SU-DHL-6 (cell line): Measurements from ENCODE around the gene ARHGAP26.

Experiments
- EZH2phosphoT487 ChIP-seq: fragments of 200-600 bp; sonication (generic), shearing (Covaris generic); conservative IDR thresholded peaks from 2 replicates; pipeline ENCODE4 v1.6.1; 2018; ENCODE audit warnings: mild to moderate bottlenecking, antibody characterized with exemption, low read length, moderate library complexity, mixed read lengths
- TF ChIP-seq, protein P1 (sequence below): fragments of 200-600 bp; sonication (generic); IDR thresholded peaks from one replicate; pipeline ENCODE4 v1.5.1; 2017; ENCODE audit warnings: antibody characterized with exemption, mild to moderate bottlenecking, low read length, moderate library complexity; ENCODE audit not compliant: insufficient read depth, poor library complexity, severe bottlenecking

DNA sequence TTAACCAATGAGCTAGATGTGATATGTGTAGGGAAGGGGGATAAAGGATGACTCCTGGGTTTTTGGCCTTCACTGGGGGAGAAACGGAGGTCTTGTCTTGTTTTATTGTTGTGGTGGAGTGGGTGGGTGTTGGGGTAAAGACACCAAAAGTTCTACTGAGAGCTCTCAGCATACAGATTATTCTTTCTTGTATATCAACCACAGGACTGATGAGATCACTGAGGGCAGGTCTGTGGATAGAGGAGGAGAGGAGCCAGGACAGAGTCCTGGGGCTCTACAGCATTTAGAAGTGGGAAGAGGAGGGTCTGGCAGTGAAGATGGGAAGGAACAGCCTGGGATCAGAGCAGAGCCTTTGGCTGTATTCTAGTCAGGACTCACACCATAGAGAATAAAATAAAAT, 310.8 kb downstream of the ARHGAP26 start:
- TF ChIP-seq, protein P1, sequence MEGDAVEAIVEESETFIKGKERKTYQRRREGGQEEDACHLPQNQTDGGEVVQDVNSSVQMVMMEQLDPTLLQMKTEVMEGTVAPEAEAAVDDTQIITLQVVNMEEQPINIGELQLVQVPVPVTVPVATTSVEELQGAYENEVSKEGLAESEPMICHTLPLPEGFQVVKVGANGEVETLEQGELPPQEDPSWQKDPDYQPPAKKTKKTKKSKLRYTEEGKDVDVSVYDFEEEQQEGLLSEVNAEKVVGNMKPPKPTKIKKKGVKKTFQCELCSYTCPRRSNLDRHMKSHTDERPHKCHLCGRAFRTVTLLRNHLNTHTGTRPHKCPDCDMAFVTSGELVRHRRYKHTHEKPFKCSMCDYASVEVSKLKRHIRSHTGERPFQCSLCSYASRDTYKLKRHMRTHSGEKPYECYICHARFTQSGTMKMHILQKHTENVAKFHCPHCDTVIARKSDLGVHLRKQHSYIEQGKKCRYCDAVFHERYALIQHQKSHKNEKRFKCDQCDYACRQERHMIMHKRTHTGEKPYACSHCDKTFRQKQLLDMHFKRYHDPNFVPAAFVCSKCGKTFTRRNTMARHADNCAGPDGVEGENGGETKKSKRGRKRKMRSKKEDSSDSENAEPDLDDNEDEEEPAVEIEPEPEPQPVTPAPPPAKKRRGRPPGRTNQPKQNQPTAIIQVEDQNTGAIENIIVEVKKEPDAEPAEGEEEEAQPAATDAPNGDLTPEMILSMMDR = no peak
- TF ChIP-seq EZH2phosphoT487 = no peak
